HG02885 (cell line): ENCODE results near the gene TMEM132D.

Experiments
- ATAC-seq: cut with Tn5 transposase; IDR thresholded peaks from one replicate; pipeline ENCODE4 v1.9.1; 2021; ENCODE audit warnings: mild to moderate bottlenecking; ENCODE audit not compliant: unreplicated experiment, poor library complexity

TMEM132D gene

GRCh38 chr12:129084875-129085826 is 818.7 kb downstream of the TMEM132D start:
- ATAC-seq: no peak

- no peak for ATAC-seq
Observed at GRCh38 chr12:129083121-129083840, 820.5 kb downstream of the TMEM132D start.

DNA sequence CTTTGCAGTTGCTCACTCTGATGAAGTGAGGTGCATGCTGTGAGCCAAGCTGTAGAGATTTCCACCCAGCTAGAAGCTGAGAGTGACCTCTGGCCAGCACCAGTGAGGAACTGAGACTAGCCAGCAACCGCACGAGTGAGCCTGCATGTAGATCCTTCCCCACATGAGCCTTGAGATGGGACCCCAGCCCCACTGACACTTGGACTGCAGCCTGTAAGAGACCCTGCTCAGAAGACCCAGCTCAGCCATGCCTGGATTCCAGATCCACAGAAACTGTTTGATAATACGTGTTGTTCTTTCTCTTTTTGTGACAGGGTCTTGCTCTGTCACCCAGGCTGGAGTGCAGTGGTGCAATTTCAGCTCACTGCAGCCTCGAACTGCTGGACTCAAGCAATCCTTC is 821.4 kb downstream of the TMEM132D start:
- no peak for ATAC-seq

GRCh38 chr12:129081755-129082250 is 822.0 kb downstream of the TMEM132D start:
- ATAC-seq: no peak

GRCh38 chr12:129080821-129081220 is 823.0 kb downstream of the TMEM132D start:
- ATAC-seq: no peak

DNA sequence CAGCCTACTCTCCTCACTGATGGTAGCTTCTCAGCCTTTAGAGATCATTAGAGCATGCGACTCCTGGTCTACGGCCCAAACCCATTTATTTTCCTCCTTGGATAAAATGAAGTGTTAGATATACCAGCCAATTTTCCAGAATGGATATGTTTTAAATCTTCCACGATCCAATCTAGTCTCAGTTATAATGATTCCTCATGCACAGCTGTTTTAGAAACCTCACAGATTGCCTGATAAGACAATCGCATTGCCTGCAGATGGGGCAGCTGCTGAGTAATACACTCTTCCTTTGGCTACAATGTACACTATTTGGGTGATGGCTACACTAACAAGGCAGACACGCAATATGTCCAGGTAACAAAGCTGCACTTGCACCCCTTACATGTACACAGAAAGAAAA is 823.4 kb downstream of the TMEM132D start:
- no peak for ATAC-seq

DNA sequence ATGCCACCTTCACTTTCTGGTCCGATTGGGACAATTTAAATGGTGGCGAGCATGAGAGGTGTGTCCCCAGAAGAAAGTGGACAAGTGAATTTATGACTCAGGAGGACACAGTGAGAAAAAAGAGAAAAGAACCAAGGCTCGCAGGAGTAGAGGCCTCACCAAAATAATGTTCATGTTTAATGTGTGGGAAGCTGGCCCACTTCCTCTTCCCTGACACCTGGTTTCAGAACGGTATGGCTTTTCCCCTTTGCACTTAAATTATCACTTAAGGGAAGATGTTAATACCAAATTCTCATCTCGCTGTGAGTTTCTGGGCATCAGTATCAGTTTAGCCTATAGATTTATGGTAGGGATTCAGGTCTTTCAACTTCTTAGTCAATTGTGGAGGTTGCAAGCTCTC is 824.1 kb downstream of the TMEM132D start:
- ATAC-seq: no peak

- no peak for ATAC-seq
Observed at GRCh38 chr12:129076441-129077320, 827.1 kb downstream of the TMEM132D start.

DNA sequence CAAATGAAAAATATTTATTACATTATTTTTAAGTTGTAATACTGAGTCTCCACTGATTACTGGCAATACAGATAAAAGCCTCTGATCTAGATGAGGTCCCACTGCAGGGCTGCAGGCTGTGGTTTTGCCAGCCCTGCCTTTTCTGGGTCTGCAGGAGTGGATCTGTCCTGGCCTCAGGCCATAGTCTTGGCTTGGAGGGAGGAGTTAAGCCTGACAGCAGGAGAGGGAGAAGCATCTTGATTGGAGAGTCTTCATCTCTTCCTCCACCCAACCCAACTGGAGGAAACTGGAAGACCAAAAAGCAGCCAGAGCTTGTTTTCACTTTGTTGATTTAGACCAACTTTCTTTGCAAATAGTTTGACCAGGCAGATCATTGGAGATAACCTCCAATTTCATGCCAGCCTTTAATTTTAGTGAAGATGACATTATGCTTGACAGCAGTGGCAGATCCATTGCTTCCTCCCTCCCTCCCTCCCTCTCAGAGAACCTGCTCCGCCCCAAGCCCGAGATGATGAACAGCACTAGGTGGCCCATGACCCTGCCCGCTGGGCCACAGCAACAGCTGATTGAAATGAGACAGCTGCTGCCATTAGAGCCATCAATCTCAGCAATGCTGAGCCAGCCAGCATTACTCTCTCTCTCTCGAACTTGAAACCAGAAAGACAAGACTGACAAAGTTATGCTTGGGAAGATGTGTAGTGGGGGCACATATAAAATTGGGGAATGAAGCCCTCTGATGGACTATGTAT is 828.2 kb downstream of the TMEM132D start:
- no peak for ATAC-seq

DNA sequence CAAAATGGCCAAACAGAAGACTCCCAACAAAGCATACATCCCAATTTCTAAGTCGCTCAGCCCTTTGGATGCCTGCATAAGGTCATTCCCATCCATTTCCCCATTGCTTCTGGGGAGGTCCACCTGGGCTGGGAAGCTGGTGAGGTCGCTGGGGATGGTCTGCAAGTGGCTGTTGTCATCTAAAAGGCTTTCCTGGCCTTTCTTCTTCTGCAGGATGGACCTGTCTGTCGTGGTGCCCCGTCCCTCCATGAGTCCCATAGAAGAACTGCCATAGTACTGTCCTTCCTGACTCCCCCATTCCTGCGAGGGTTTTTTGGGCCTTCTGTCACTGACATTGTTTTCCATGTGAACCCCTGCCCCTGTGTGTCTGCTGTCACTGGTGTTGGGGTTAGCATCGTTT is 829.4 kb downstream of the TMEM132D start:
- no peak for ATAC-seq

DNA sequence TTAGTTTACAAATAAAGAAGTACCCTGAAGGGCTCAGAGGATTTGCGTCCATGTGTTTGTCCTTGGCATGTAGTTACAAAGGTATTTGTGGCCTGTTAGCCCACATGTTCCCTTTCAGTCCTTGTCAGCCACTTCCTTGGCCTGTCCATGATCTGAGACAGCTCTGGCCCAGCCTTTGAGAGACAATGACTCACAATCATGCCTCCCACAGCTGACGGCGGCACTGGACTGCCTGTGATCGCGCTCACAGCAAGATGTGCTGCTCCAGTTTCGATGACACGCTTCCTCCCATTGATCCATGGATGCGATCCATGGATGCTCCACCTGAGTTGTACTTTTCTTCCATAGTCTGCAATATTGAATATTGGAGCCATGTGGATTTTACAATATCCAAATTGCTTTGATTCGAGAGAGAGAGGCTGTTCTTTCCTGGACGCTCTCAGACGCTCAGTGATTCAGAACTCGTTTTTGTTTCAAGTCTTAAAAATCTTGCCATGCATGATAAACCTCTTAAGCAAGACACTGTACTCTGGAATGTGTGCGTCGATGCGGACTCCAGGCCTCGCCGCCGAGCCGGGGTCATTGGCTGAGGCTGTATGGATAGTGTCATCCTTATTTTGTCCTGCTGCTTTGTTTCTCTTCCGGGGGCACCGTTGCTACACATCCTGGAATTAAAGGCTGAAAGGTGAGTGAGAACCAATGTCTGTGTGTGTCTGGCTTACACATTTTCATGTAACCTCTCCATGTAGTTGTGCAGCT is 830.5 kb downstream of the TMEM132D start:
- ATAC-seq: no peak

GRCh38 chr12:129071362-129071761 is 832.5 kb downstream of the TMEM132D start:
- no peak for ATAC-seq

DNA sequence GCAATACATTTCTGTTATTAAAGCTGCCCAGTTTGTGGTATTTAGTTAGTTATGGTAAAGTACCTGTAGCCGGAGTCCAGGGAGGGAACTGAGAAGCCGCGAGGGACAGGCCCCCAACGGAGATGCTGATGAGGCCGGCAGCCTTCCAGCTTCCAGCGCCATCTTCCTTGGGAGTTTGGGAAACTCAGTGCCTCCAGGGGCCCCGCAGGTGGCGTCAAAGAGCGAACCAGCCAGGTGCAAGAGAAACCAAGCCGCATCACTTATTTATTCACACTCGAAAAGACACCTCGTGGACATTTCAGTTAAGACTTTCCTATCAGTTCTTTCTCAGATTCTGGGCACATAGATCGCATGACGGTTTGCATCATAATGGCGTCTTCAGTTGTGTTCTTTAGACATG is 833.9 kb downstream of the TMEM132D start:
- no peak for ATAC-seq

DNA sequence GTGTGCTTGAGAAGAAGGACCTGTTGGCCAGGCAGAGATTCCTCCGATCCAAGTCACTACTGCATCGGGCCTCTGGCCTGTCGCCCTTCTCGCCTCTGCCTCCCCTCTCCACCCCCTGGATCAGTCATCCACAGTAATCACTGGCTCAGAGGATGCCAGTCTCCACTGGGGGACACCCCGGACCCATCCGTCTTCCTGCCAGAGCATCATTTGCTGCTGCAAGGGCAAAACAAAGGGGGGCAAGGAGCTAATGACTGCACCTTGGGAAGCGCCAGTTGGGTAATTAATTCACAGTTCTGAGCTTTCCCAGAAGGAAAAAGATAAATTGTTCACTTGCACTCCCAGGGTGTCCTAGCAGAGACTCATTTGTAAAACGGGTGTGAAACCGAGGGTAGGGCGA is 835.1 kb downstream of the TMEM132D start:
- ATAC-seq: no peak

DNA sequence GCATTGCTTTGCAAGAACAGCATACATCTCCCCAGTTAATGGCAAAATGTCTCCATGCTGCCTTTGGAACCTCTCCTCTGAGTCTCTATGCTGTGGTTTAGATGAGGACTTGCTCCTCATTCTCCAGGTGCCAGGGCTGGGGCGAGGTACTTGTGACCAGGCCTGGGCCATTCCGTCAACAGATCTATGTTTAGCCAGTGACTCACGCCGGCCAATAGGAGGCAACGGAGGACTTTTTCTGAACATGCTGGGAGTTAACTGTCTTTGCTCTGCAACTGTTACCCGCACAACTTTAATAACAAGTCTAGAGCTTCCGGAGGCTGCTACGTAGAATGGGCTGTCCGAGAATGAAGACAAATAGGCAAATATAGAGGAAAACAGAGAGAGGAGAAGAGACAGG is 836.3 kb downstream of the TMEM132D start:
- ATAC-seq: no peak

DNA sequence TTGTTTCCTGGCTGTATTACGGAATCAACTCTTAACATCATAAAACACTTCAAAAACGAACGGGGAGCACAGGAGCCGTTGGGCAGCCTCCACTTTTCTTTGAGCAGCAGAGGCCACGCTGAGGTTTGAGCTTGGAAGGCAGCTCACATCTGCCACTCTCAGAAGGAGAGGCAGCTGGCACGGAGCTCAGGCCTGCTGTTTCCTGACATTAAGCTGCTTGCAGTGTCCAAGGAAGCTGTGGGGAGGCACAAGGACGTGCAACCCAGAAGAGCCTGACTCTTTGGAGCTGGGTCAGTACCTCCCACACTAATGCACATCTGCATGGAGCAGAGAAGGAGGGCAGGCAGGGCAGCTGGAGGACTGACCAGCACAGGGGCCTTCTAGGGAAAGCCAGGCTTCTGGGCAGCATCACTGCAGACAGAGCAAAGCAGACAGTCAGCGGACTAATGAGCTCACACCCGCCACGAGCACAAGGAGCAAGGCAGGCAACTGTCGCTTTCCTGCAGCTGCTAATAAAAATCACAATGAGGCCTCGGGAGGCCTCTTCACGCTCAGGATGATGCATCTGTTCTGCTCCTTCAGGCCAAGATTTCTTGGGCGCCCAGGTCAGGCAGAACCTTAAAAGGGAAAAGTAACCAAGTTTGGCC is 839.5 kb downstream of the TMEM132D start:
- ATAC-seq: no peak

DNA sequence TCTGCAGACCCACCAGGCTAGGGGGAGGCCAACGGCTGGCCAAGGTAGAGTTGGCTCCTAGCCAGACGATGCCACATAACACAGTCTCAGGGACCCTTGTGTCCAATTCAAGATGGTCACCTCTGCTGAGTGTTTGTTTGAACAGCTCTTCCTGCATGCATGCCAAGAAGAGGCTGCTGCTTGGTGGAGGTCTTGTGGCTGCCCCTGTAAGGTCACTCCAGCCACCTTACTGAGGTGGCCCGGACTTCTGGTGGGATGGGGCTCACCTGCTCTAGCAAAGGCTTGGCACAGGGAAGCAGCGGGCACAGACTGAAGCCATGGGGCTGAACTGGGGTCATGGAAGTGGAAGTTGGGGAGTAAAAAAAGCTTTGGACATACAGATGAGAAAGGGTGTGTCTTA is 840.2 kb downstream of the TMEM132D start:
- ATAC-seq: no peak

- ATAC-seq: no peak
Observed at GRCh38 chr12:129053232-129053631, 850.6 kb downstream of the TMEM132D start.
